Large intestine (tissue), 3 donors: Measurements from ENCODE around the gene RNF121. TPM values are rescaled to one million over a fixed set of nuclear protein-coding genes. Genes with fewer than 3 reads are reported as not detected.

ENCODE experiments used
- DNase-seq, 2 donors: peaks; one replicate each; pipeline versions ENCODE4 v3.0.0 to v3.0.0-alpha.2; 2013
- H3K27ac ChIP-seq: one replicate; pipeline ENCODE4 v1.5.1; 2013; ENCODE audit warnings: low read length
- H3K27me3 ChIP-seq: 2 replicates; pipeline ENCODE4 v1.6.1; 2013; ENCODE audit warnings: low read length; ENCODE audit not compliant: control insufficient read depth, insufficient read depth
- H3K36me3 ChIP-seq: 2 replicates; pipeline ENCODE4 v1.6.1; 2013; ENCODE audit warnings: low read length; ENCODE audit not compliant: control insufficient read depth, insufficient read depth
- H3K4me1 ChIP-seq: one replicate; pipeline ENCODE4 v1.6.1; 2013; ENCODE audit warnings: low read length; ENCODE audit not compliant: control insufficient read depth, insufficient read depth
- H3K4me3 ChIP-seq: one replicate; pipeline ENCODE4 v1.5.1; 2013; ENCODE audit warnings: low read length
- H3K9me3 ChIP-seq: one replicate; pipeline ENCODE4 v1.6.1; 2013; ENCODE audit warnings: mild to moderate bottlenecking, low read depth, low read length, moderate library complexity; ENCODE audit not compliant: control insufficient read depth
- WGBS: methylation state at CpG from one replicate; pipeline ENCODE4 v1.1.5; 2013; ENCODE audit warnings: low lambda C conversion rate; ENCODE audit not compliant: insufficient coverage; 5-methylcytosine and 5-hydroxymethylcytosine counted together
- polyA plus RNA-seq: library from polyadenylated mRNA; unstranded; fragments of 120-200 nt; gene quantifications from one replicate; pipeline ENCODE4 v1.2.1, GENCODE V29; 2013

Gene RNF121
- polyA plus RNA-seq, 1 donor: 42.9 TPM

- no peaks in the 10 kb centered on the region for H3K9me3 ChIP-seq
- H3K36me3 ChIP-seq: peaks cover 98% of the 10 kb centered on the region
- no peak for DNase-seq
- WGBS: no CpG with 5 or more reads among the region's 20 CpGs
- no peaks in the 10 kb centered on the region for H3K4me1 ChIP-seq
- H3K27me3 ChIP-seq: no peaks in the 10 kb centered on the region
- no peak overlapping the region for H3K4me3 ChIP-seq
- H3K27ac ChIP-seq: no peak overlapping the region
Observed at GRCh38 chr11:72005347-72006260, 76.8 kb downstream of the RNF121 start.

- Histone ChIP-seq H3K9me3 (no peaks in the 10 kb centered on the region), H3K4me3 (no peak overlapping the region), H3K27me3 (no peaks in the 10 kb centered on the region), H3K4me1 (no peaks in the 10 kb centered on the region), H3K36me3 (peaks cover 98% of the 10 kb centered on the region), H3K27ac (no peak overlapping the region)
- no peak for DNase-seq
- WGBS: 100% methylated on average over 1 of the region's 8 CpGs
Observed at GRCh38 chr11:72006309-72007088, 77.7 kb downstream of the RNF121 start.

- Histone ChIP-seq H3K27me3 (no peaks in the 10 kb centered on the region), H3K4me3 (no peak overlapping the region), H3K4me1 (no peaks in the 10 kb centered on the region), H3K36me3 (peaks cover 99% of the 10 kb centered on the region), H3K9me3 (no peaks in the 10 kb centered on the region), H3K27ac (no peak overlapping the region)
- DNase-seq: no peak
- no CpG with 5 or more reads among the region's 15 CpGs for WGBS
Observed at GRCh38 chr11:72007089-72007476, 78.2 kb downstream of the RNF121 start.

GRCh38 chr11:72007587-72007986 lies 78.7 kb downstream of the RNF121 start:
- Histone ChIP-seq H3K4me3 (no peak overlapping the region), H3K36me3 (peaks cover 99% of the 10 kb centered on the region), H3K9me3 (no peaks in the 10 kb centered on the region), H3K4me1 (no peaks in the 10 kb centered on the region), H3K27ac (no peak overlapping the region), H3K27me3 (no peaks in the 10 kb centered on the region)
- no CpG with 5 or more reads among the region's 5 CpGs for WGBS
- no peak for DNase-seq

- no peak overlapping the region for H3K4me3 ChIP-seq
- DNase-seq: no peak
- H3K36me3 ChIP-seq: peaks cover 99% of the 10 kb centered on the region
- no peaks in the 10 kb centered on the region for H3K27me3 ChIP-seq
- H3K27ac ChIP-seq: no peak overlapping the region
- H3K9me3 ChIP-seq: no peaks in the 10 kb centered on the region
- WGBS: no CpG with 5 or more reads among the region's 7 CpGs
- no peaks in the 10 kb centered on the region for H3K4me1 ChIP-seq
Observed at GRCh38 chr11:72008728-72009127, 79.9 kb downstream of the RNF121 start.

- no peaks in the 10 kb centered on the region for H3K4me1 ChIP-seq
- H3K4me3 ChIP-seq: no peak overlapping the region
- H3K27ac ChIP-seq: no peak overlapping the region
- no peaks in the 10 kb centered on the region for H3K9me3 ChIP-seq
- H3K27me3 ChIP-seq: no peaks in the 10 kb centered on the region
- no CpG with 5 or more reads among the region's 6 CpGs for WGBS
- no peak for DNase-seq
- H3K36me3 ChIP-seq: peaks cover 99% of the 10 kb centered on the region
Observed at GRCh38 chr11:72009156-72009555, 80.3 kb downstream of the RNF121 start.

GRCh38 chr11:72010529-72011233 lies 81.8 kb downstream of the RNF121 start:
- no CpG with 5 or more reads among the region's 10 CpGs for WGBS
- no peaks in the 10 kb centered on the region for H3K27me3 ChIP-seq
- peaks cover 99% of the 10 kb centered on the region for H3K36me3 ChIP-seq
- DNase-seq: no peak
- H3K4me1 ChIP-seq: no peaks in the 10 kb centered on the region
- H3K27ac ChIP-seq: no peak overlapping the region
- H3K4me3 ChIP-seq: no peak overlapping the region
- H3K9me3 ChIP-seq: no peaks in the 10 kb centered on the region

GRCh38 chr11:72012091-72012630 lies 83.3 kb downstream of the RNF121 start:
- WGBS: no CpG with 5 or more reads among the region's 5 CpGs
- no peaks in the 10 kb centered on the region for H3K4me1 ChIP-seq
- no peak for DNase-seq

GRCh38 chr11:72012897-72013721 lies 84.3 kb downstream of the RNF121 start:
- Histone ChIP-seq H3K27me3 (no peaks in the 10 kb centered on the region), H3K9me3 (no peaks in the 10 kb centered on the region), H3K27ac (no peak overlapping the region), H3K4me1 (no peaks in the 10 kb centered on the region), H3K36me3 (peaks cover 99% of the 10 kb centered on the region), H3K4me3 (no peak overlapping the region)
- WGBS: 90% methylated on average over 2 of the region's 33 CpGs
- DNase-seq: no peak

More at GRCh38 chr11:72012091-72012630, 83.3 kb downstream of the RNF121 start:
- H3K36me3 ChIP-seq: peaks cover 99% of the 10 kb centered on the region
- H3K27ac ChIP-seq: no peak overlapping the region
- H3K4me3 ChIP-seq: no peak overlapping the region
- no peaks in the 10 kb centered on the region for H3K9me3 ChIP-seq
- no peaks in the 10 kb centered on the region for H3K27me3 ChIP-seq
